EL (cell line): ENCODE measurements around the gene CNTN6.

ENCODE experiments used
- DNase-seq: peaks from one replicate; pipeline ENCODE4 v3.0.0-alpha.2; 2016

Gene CNTN6

GRCh38 chr3:1444195-1444594, 351.4 kb downstream of the CNTN6 start:
- no peak for DNase-seq

GRCh38 chr3:1446531-1446930, 353.7 kb downstream of the CNTN6 start:
- DNase-seq, result no peak

- no peak for DNase-seq
Observed at GRCh38 chr3:1447452-1447851, 354.6 kb downstream of the CNTN6 start.

GRCh38 chr3:1448443-1448842, 355.6 kb downstream of the CNTN6 start:
- no peak for DNase-seq
